DND-41 (cell line): ENCODE results near the gene S1PR1.
"Not testable (repeated sequence)": the region's sequence is repeated elsewhere in the genome, so short reads cannot be mapped to it uniquely, and the experiment has no call there.

Experiments
- ATAC-seq: fragments of 200-7000 bp; cut with Tn5 transposase; 3 replicates; pipeline ENCODE4 v1.9.1; 2021; ENCODE audit warnings: low read depth; ENCODE audit not compliant: insufficient read depth
- DNase-seq: peaks from one replicate; pipeline ENCODE4 v3.0.0-alpha.2; 2020
- H2AFZ ChIP-seq: 2 replicates; pipeline ENCODE4 v1.6.0; 2012; ENCODE audit warnings: low read depth, low read length
- H3K27ac ChIP-seq: 2 replicates; pipeline ENCODE4 v1.5.1; 2012; ENCODE audit warnings: low read length, inconsistent platforms
- H3K27me3 ChIP-seq: fragments of 200-600 bp; sonication (generic); 2 replicates; pipeline ENCODE4 v1.6.0; 2012; ENCODE audit warnings: low read length, mild to moderate bottlenecking, inconsistent platforms; ENCODE audit not compliant: insufficient read depth, poor library complexity
- H3K36me3 ChIP-seq: 2 replicates; pipeline ENCODE4 v1.5.1; 2012; ENCODE audit warnings: low read length, inconsistent platforms; ENCODE audit not compliant: insufficient read depth
- H3K4me1 ChIP-seq: 2 replicates; pipeline ENCODE4 v1.5.1; 2012; ENCODE audit warnings: mild to moderate bottlenecking, low read length; ENCODE audit not compliant: insufficient read depth
- H3K4me2 ChIP-seq: 2 replicates; pipeline ENCODE4 v1.6.0; 2012; ENCODE audit warnings: mild to moderate bottlenecking, moderate library complexity, low read length, inconsistent platforms; ENCODE audit not compliant: insufficient read depth
- H3K4me3 ChIP-seq, 2 experiments: fragments of 200-600 bp in 1 of 2; shearing (Covaris generic) in 1 of 2; 2 replicates each; pipeline ENCODE4 v1.5.1; 2012 to 2016; ENCODE audit warnings: inconsistent platforms in 2 of 2, low read length in 2 of 2, mild to moderate bottlenecking in 2 of 2, low read depth in 1 of 2, moderate library complexity in 1 of 2
- H3K79me2 ChIP-seq: 2 replicates; pipeline ENCODE4 v1.6.0; 2012; ENCODE audit warnings: low read length, inconsistent platforms; ENCODE audit not compliant: insufficient read depth
- H3K9ac ChIP-seq: 2 replicates; pipeline ENCODE4 v1.6.0; 2012; ENCODE audit warnings: low read depth, mild to moderate bottlenecking, inconsistent platforms, low read length, moderate library complexity
- H3K9me3 ChIP-seq: 2 replicates; pipeline ENCODE4 v1.5.1; 2012; ENCODE audit warnings: low read length, moderate library complexity, mild to moderate bottlenecking, inconsistent platforms; ENCODE audit not compliant: insufficient read depth, severe bottlenecking
- H4K20me1 ChIP-seq: 2 replicates; pipeline ENCODE4 v1.6.0; 2012; ENCODE audit warnings: low read length; ENCODE audit not compliant: insufficient read depth
- CTCF ChIP-seq: IDR thresholded peaks from 2 replicates; pipeline ENCODE4 v1.5.1; 2012; ENCODE audit warnings: borderline replicate concordance, low read length, moderate library complexity, mild to moderate bottlenecking; ENCODE audit not compliant: poor library complexity, severe bottlenecking; ENCODE audit errors: extremely low read depth
- EZH2 ChIP-seq: IDR thresholded peaks from 3 replicates; pipeline ENCODE4 v1.6.1; 2012; ENCODE audit warnings: borderline replicate concordance, low read depth, mild to moderate bottlenecking, moderate library complexity, low read length, inconsistent platforms; ENCODE audit not compliant: severe bottlenecking

The S1PR1 gene

DNA sequence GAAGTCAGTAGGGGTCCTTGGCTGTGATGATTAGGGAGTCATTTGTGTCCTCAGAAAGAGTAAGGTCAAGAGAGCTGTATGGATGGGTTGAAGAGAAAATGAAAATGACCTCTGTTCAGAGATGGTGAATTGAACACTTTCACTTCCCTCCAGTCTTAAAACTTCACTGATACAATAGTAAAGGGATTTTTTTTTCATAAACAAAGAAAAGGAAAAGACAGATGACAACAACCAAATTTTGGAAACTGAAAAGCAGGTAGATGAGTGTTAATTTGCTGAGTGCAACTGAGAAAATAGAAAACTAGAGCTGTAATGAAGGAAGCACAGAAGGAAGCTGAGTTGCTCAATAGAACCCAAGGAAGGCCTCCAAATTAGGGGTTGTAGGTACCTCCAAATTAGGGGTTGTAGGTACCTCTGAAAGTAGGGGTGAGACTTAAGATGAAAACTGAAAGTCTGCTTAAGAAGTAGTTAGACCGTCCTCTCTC lies 14.8 kb upstream of the S1PR1 start:
- no peak overlapping the region for H3K4me2 ChIP-seq
- ATAC-seq = no peak
- H3K4me1 ChIP-seq = no peaks in the 10 kb centered on the region
- no peak overlapping the region for H3K9ac ChIP-seq
- H2AFZ ChIP-seq = no peak overlapping the region
- H3K9me3 ChIP-seq = no peaks in the 10 kb centered on the region
- no peak for DNase-seq
- no peaks in the 10 kb centered on the region for H3K27me3 ChIP-seq
- H3K36me3 ChIP-seq = no peaks in the 10 kb centered on the region
- no peak overlapping the region for H3K4me3 ChIP-seq
- no peaks in the 10 kb centered on the region for H3K79me2 ChIP-seq
- no peak overlapping the region for H3K27ac ChIP-seq
- H4K20me1 ChIP-seq = no peaks in the 10 kb centered on the region
- TF ChIP-seq CTCF (no peak), EZH2 (no peak)

DNA sequence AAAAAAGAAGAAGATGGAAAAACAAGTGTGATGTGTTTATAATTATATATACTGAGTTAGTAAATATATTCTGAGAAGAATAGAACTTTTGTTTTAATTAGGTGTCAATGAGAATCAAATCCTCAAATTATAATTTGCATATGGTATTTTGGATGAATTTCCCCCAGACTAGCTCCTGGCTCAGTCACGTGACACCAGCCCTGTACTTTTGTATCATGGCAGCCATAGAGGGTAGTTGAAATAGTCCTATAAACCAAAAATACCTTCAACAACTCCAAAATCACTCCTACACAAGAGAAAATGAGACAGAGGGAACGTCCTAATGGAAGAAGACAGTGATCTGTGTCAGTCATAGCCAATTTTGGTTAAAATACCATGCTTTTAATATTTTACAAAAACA lies 9.0 kb upstream of the S1PR1 start:
- no peak overlapping the region for H2AFZ ChIP-seq
- no peak overlapping the region for H3K4me3 ChIP-seq
- no peak overlapping the region for H3K4me2 ChIP-seq
- no peaks in the 10 kb centered on the region for H3K27me3 ChIP-seq
- no peaks in the 10 kb centered on the region for H4K20me1 ChIP-seq
- H3K36me3 ChIP-seq = no peaks in the 10 kb centered on the region
- no peak overlapping the region for H3K27ac ChIP-seq
- H3K9me3 ChIP-seq = no peaks in the 10 kb centered on the region
- H3K9ac ChIP-seq = no peak overlapping the region
- TF ChIP-seq CTCF = no peak
- no peak for TF ChIP-seq EZH2
- DNase-seq (no peak), ATAC-seq (no peak)
- H3K4me1 ChIP-seq = no peaks in the 10 kb centered on the region
- no peaks in the 10 kb centered on the region for H3K79me2 ChIP-seq

- Histone ChIP-seq H3K79me2 (no peaks in the 10 kb centered on the region), H3K27ac (no peak overlapping the region), H3K4me2 (no peak overlapping the region), H2AFZ (no peak overlapping the region), H3K36me3 (no peaks in the 10 kb centered on the region), H3K4me1 (no peaks in the 10 kb centered on the region), H3K4me3 (no peak overlapping the region), H3K9me3 (no peaks in the 10 kb centered on the region), H3K27me3 (no peaks in the 10 kb centered on the region), H3K9ac (no peak overlapping the region), H4K20me1 (no peaks in the 10 kb centered on the region)
- TF ChIP-seq EZH2 (no peak), CTCF (no peak)
- ATAC-seq = no peak
- no peak for DNase-seq
Measured at GRCh38 chr1:101228424-101229134, 8.2 kb upstream of the S1PR1 start.

DNA sequence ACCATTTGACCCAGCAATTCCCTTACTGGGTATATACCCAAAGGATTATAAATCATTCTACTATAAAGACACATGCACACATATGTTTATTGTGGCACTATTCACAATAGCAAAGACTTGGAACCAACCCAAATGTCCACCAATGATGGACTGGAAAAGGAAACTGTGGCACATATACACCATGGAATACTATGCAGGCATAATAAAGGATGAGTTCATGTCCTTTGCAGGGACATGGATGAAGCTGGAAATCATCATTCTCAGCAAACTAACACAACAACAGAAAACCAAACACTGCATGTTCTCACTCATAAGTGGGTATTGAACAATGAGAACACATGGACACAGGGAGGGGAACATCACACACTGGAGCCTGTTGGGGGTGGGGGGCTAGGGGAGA lies 4.6 kb upstream of the S1PR1 start:
- not testable (repeated sequence) for H3K79me2 ChIP-seq, ATAC-seq, H3K36me3 ChIP-seq, H3K27ac ChIP-seq, DNase-seq, H3K4me3 ChIP-seq, H4K20me1 ChIP-seq, H3K9me3 ChIP-seq, H3K4me2 ChIP-seq, H3K27me3 ChIP-seq, H3K9ac ChIP-seq, H2AFZ ChIP-seq
- H3K4me1 ChIP-seq = peaks cover 15% of the 10 kb centered on the region
